PC-3 (cell line): ENCODE measurements around the gene IQSEC1.

Experiments
- CTCF ChIP-seq: fragments of 300-600 bp; sonication (generic); conservative IDR thresholded peaks from 2 replicates; pipeline ENCODE4 v1.5.1; 2017; ENCODE audit warnings: antibody characterized with exemption, low read depth, mild to moderate bottlenecking, low read length
- EZH2 ChIP-seq: fragments of 300-600 bp; sonication (generic); IDR thresholded peaks from one replicate; pipeline ENCODE4 v1.6.1; 2017; ENCODE audit warnings: antibody characterized with exemption, mild to moderate bottlenecking, low read length; ENCODE audit not compliant: unreplicated experiment

- TF ChIP-seq CTCF = no peak
- TF ChIP-seq EZH2 = no peak
These were observed 82.9 kb downstream of the IQSEC1 start for GRCh38 chr3:12990306-12990705.
